ENCODE results near the gene TMEM95. TPM values are rescaled to one million over a fixed set of nuclear protein-coding genes. Genes with fewer than 3 reads are reported as not detected.

TMEM95 gene
- total and polyA plus RNA-seq, 10 of the 15 experiments (the other 5 are each of a cell fraction or from before 2014, with no cell fraction given), result 0.05 to 0.28 TPM; not detected in 8

DNA sequence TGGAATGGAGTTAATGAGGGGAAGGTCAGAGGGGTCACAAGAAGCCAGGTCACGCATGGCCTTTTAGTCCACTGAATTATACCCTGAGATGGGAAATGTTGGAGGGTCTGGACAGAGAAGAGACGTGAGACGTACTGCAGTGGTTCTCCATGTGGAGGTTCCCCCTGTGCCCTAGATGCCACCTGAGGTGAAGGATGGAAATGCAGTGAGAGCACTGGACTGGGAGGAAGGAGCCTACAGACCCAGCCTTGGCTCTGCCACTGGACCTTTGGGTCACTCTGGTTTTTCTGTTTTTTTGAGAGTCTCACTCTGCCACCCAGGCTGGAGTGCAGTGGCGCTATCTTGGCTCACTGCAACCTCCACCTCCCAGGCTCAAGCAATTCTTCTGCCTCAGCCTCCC, 41.2 kb downstream of the TMEM95 start (continued):
- no peak for TF ChIP-seq USF1 (IDR thresholded peaks at IDR 0.05; ENCODE audit: borderline replicate concordance, extremely low read length, insufficient read depth, low read depth, low read length)
- TF ChIP-seq MEF2B (IDR thresholded peaks at IDR 0.05; ENCODE audit: partially characterized antibody, poor library complexity, severe bottlenecking), result no peak
- TF ChIP-seq, protein P1, sequence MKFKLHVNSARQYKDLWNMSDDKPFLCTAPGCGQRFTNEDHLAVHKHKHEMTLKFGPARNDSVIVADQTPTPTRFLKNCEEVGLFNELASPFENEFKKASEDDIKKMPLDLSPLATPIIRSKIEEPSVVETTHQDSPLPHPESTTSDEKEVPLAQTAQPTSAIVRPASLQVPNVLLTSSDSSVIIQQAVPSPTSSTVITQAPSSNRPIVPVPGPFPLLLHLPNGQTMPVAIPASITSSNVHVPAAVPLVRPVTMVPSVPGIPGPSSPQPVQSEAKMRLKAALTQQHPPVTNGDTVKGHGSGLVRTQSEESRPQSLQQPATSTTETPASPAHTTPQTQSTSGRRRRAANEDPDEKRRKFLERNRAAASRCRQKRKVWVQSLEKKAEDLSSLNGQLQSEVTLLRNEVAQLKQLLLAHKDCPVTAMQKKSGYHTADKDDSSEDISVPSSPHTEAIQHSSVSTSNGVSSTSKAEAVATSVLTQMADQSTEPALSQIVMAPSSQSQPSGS (IDR thresholded peaks at IDR 0.05; ENCODE audit: low read length), result no peak
- TF ChIP-seq GABPA (IDR thresholded peaks at IDR 0.05; ENCODE audit: low read depth), result no peak
- no peak for TF ChIP-seq PML (IDR thresholded peaks at IDR 0.05; ENCODE audit: low read length)
- TF ChIP-seq POLR2A (IDR thresholded peaks at IDR 0.05; ENCODE audit: low read depth, low read length), result no peak
- TF ChIP-seq POU2F2 (IDR thresholded peaks at IDR 0.05; ENCODE audit: borderline replicate concordance, low read depth, low read length), result no peak
- no peak for TF ChIP-seq ZBTB33 (IDR thresholded peaks at IDR 0.05)

DNA sequence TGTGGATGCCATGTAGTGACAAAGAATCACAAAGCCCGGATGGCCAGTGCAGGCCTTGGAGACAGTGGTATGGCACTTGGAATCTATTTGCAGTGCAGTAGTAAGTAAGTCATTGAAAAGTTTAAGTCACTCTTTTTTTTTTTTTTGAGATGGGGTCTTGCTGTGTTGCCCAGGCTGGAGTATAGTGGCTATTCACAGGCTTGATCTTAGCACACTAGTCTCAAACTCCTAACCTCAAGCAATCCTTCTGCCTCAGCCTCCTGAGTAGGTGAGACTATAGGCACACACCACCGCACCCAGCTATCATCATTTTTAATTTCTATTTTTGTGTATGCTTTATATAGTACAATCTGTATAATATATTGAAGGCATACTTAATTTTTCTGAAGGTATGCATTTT, 43.7 kb downstream of the TMEM95 start:
- intact Hi-C loops (cut with micrococcal nuclease; ENCODE audit: unreplicated experiment) (no loop called here), in situ Hi-C loops (cut with MboI) (no loop called here)
- H3K79me2 ChIP-seq (ENCODE audit: control insufficient read depth, insufficient read depth, low read length), result peaks cover 1% of the 10 kb centered on the region
- H4K20me1 ChIP-seq (ENCODE audit: control insufficient read depth, insufficient read depth), result no peaks in the 10 kb centered on the region
- ChIA-PET SMC1A (ENCODE audit: uncharacterized antibody, unreplicated experiment) (interaction anchor here (1.4 kb wide), 1 partner anchor 37 kb away, joined by 5 read pairs; the partner anchor contains the start of gene TMEM102), CTCF (interaction anchor here (1.3 to 1.6 kb wide), 2 partner anchors 42 to 162 kb away, joined by 4 to 5 read pairs; no protein-coding TSS in a partner anchor), POLR2A (interaction anchor here (0.7 kb wide), 1 partner anchor 355 kb away, joined by 4 read pairs; the partner anchor contains the start of gene SLC16A11), RAD21 (ENCODE audit: unreplicated experiment) (no interaction called here)
- no peaks in the 10 kb centered on the region for H3K36me3 ChIP-seq (ENCODE audit: control insufficient read depth in 2 of 2, insufficient read depth in 2 of 2, low read length in 1 of 2)
- DNase-seq (ENCODE audit: low read depth, low spot score), result no peak
- H3K4me2 ChIP-seq (ENCODE audit: control insufficient read depth, insufficient read depth), result no peak overlapping the region
- BruUV-seq (replicated peaks), result no TSS peak
- H3K4me3 ChIP-seq, result no peak overlapping the region
- no peak for TF ChIP-seq JUNB (IDR thresholded peaks at IDR 0.05)
- TF ChIP-seq NRF1 (conservative IDR thresholded peaks at IDR 0.05; ENCODE audit: low read depth, low read length), result no peak
- no peak for TF ChIP-seq MAX (IDR thresholded peaks at IDR 0.05; ENCODE audit: low read depth, low read length)
- TF ChIP-seq ZNF687 (IDR thresholded peaks at IDR 0.05), result no peak
- no peak for FAIRE-seq
- H3K27me3 ChIP-seq (replicated peaks in 1 of 2; ENCODE audit: control insufficient read depth in 2 of 2, insufficient read depth in 2 of 2, low read length in 1 of 2), result no peaks in the 10 kb centered on the region
- H3K27ac ChIP-seq (ENCODE audit: control insufficient read depth, insufficient read depth), result no peak overlapping the region
- ATAC-seq, result no peak
- peaks cover 3% of the 10 kb centered on the region; the same call in 1 of the 2 replicates for H3K4me1 ChIP-seq (ENCODE audit: control insufficient read depth, insufficient read depth, low read length)
- H3K9ac ChIP-seq (ENCODE audit: control insufficient read depth, insufficient read depth, low read length), result no peak overlapping the region
- WGBS (ENCODE audit: insufficient coverage, insufficient replicate concordance, low lambda C conversion rate, missing lambda C conversion rate), result 100% methylated on average over 2 of the region's 2 CpGs
- H3K9me3 ChIP-seq (replicated peaks; ENCODE audit: control insufficient read depth, insufficient read depth, low read length), result no peaks in the 10 kb centered on the region
- no peak overlapping the region for H2AFZ ChIP-seq (ENCODE audit: control insufficient read depth, low read depth, low read length)

All from GM12878 (cell line).